ENCODE measurements around the gene COL26A1.

DNA sequence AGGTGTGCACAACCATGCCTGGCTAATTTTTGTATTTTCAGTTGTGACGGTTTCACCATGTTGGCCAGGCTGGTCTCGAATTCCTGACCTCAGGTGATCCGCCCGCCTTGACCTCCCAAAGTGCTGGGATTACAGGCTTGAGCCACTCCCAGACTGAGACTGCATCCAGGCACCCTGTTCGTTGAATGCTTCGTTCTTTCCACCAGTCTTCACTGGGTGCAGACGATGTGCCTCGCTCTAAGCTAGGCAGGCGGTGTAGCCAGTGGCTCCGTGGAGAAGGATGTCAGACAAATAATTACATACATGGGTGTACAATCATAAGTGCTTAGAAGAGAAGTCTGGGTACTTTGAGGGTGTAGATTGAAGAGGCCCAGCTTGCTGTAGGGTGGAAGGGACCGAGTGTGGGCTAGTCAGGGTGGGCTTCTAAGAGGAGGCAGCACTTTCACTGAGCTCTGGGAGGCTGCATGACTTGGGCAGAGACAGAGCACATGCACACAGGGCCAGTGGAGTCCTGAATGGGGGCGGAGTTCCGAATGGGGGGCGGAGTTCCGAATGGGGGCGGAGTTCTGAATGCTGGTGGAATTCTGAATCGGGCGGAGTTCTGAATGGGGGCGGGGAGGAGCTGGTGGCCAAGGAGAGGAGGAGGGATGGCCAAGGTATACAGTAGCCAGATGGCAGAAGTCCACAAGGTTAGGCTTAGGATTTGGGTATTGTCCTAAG, 74.3 kb downstream of the COL26A1 start:
- TF ChIP-seq, protein P1, sequence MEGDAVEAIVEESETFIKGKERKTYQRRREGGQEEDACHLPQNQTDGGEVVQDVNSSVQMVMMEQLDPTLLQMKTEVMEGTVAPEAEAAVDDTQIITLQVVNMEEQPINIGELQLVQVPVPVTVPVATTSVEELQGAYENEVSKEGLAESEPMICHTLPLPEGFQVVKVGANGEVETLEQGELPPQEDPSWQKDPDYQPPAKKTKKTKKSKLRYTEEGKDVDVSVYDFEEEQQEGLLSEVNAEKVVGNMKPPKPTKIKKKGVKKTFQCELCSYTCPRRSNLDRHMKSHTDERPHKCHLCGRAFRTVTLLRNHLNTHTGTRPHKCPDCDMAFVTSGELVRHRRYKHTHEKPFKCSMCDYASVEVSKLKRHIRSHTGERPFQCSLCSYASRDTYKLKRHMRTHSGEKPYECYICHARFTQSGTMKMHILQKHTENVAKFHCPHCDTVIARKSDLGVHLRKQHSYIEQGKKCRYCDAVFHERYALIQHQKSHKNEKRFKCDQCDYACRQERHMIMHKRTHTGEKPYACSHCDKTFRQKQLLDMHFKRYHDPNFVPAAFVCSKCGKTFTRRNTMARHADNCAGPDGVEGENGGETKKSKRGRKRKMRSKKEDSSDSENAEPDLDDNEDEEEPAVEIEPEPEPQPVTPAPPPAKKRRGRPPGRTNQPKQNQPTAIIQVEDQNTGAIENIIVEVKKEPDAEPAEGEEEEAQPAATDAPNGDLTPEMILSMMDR (conservative IDR thresholded peaks at IDR 0.05; ENCODE audit: low read length): no peak
- TF ChIP-seq EZH2phosphoT487 (IDR thresholded peaks at IDR 0.05; ENCODE audit: borderline replicate concordance, low read depth, low read length): no peak

Data from OCI-LY7 (cell line).